Measurements from ENCODE around the gene MATN4. TPM values are rescaled to one million over a fixed set of nuclear protein-coding genes. Genes with fewer than 3 reads are reported as not detected.

Gene MATN4
- total and polyA plus RNA-seq, 2 of the 13 experiments (the other 11 are each of a cell fraction or from before 2014, with no cell fraction given): not detected

- H3K36me3 ChIP-seq (replicated peaks in 1 of 2; ENCODE audit: control insufficient read depth in 1 of 2, insufficient read depth in 2 of 2, low read length in 2 of 2): no peaks in the 10 kb centered on the region
- CTCF ChIA-PET (ENCODE audit: low intra/inter-chr PET ratio, low total read pairs): no interaction called here
- DNase-seq (ENCODE audit: low spot score) (no peak), FAIRE-seq (no peak), ATAC-seq (peak; percentile 26)
- peaks cover 99% of the 10 kb centered on the region for H3K4me1 ChIP-seq (ENCODE audit: insufficient read depth, low read length)
- H3K4me2 ChIP-seq (ENCODE audit: low read depth, low read length): peak overlapping the region; percentile 99
- H3K27me3 ChIP-seq (ENCODE audit: control insufficient read depth in 1 of 2, insufficient read depth in 2 of 2, low read length in 2 of 2): no peaks in the 10 kb centered on the region; a peak in 1 of 5 replicates
- H3K9ac ChIP-seq (ENCODE audit: insufficient read depth, low read depth, low read length): peak overlapping the region; percentile 66
- WGBS (ENCODE audit: low lambda C conversion rate): 3% methylated on average over 6 of the region's 6 CpGs
- in situ Hi-C loops (cut with HindIII; ENCODE audit: extremely low pct_ligation_motif_present, low pct_unique_long_range_greater_than_20kb) (no loop called here), intact Hi-C loops (cut with micrococcal nuclease; ENCODE audit: unreplicated experiment) (loop anchor here (5.0 kb wide), 2 partner anchors 74 to 629 kb away; partner anchors contain the start of genes PIGT and ZNF335)
- POLR2A ChIA-PET: interaction anchor here (1.0 to 23.9 kb wide), 18 partner anchors 7 to 1021 kb away, joined by 3 to 1422 read pairs (median 7); partner anchors contain the start of genes PIGT, SDC4, SYS1 and ZSWIM1
- H3K79me2 ChIP-seq (ENCODE audit: insufficient read depth, low read length): peaks cover 60% of the 10 kb centered on the region
- H3K27ac ChIP-seq (ENCODE audit: extremely low read length, insufficient read depth, low read length): peak overlapping the region; percentile 80
- no peaks in the 10 kb centered on the region for H3K9me3 ChIP-seq (ENCODE audit: low read length)
- no TSS peak for BruUV-seq (replicated peaks)
- no peak overlapping the region for H2AFZ ChIP-seq (ENCODE audit: low read length)
- H4K20me1 ChIP-seq (ENCODE audit: insufficient read depth, low read length): peaks cover 8% of the 10 kb centered on the region; the same call in 1 of the 2 replicates
- H3K4me3 ChIP-seq (replicated peaks in 1 of 3; ENCODE audit: insufficient read depth in 1 of 3, low read depth in 2 of 3, low read length in 3 of 3): peak overlapping the region; percentile 49 to 87 (median 54)
- TF ChIP-seq ZNF256 (CRISPR knock-in tag; conservative IDR thresholded peaks at IDR 0.05) (no peak), ELF4 (CRISPR knock-in tag; IDR thresholded peaks at IDR 0.05; ENCODE audit: borderline replicate concordance) (no peak), ZNF773 (CRISPR knock-in tag; IDR thresholded peaks at IDR 0.05; ENCODE audit: borderline replicate concordance) (peak; percentile 69; the same call in 1 of the 2 replicates), TRIM24 (CRISPR knock-in tag; IDR thresholded peaks at IDR 0.05) (0 out of 2 replicates have a peak, but pooled peaks have one; percentile 54), MEIS2 (CRISPR knock-in tag; IDR thresholded peaks at IDR 0.05) (peak; percentile 55; the same call in 1 of the 2 replicates), ZNF652 (CRISPR knock-in tag; IDR thresholded peaks at IDR 0.05; ENCODE audit: borderline replicate concordance, low read depth) (peak; percentile 73), ZNF766 (CRISPR knock-in tag; IDR thresholded peaks at IDR 0.05; ENCODE audit: borderline replicate concordance) (peak; percentile 73; the same call in 1 of the 2 replicates), RFX1 (IDR thresholded peaks at IDR 0.05) (no peak), ATM (IDR thresholded peaks at IDR 0.05; ENCODE audit: borderline replicate concordance) (no peak), ZSCAN20 (CRISPR knock-in tag; IDR thresholded peaks at IDR 0.05; ENCODE audit: borderline replicate concordance) (0 out of 2 replicates have a peak, but pooled peaks have one; percentile 35), ZBTB39 (CRISPR knock-in tag; IDR thresholded peaks at IDR 0.05) (no peak), ZNF83 (CRISPR knock-in tag; IDR thresholded peaks at IDR 0.05; ENCODE audit: borderline replicate concordance) (0 out of 2 replicates have a peak, but pooled peaks have one; percentile 35), HDAC1 (CRISPR knock-in tag; IDR thresholded peaks at IDR 0.05) (no peak), ZNF740 (CRISPR knock-in tag; IDR thresholded peaks at IDR 0.05) (0 out of 2 replicates have a peak, but pooled peaks have one; percentile 22), HOXA3 (CRISPR knock-in tag; IDR thresholded peaks at IDR 0.05) (peak; percentile 34; the same call in 1 of the 2 replicates), MYC (CRISPR knock-in tag; IDR thresholded peaks at IDR 0.05; ENCODE audit: borderline replicate concordance) (0 out of 2 replicates have a peak, but pooled peaks have one; percentile 19), SALL2 (CRISPR knock-in tag; IDR thresholded peaks at IDR 0.05) (peak; percentile 68; the same call in 1 of the 2 replicates), RARA (CRISPR knock-in tag; IDR thresholded peaks at IDR 0.05) (peak; percentile 40; the same call in 1 of the 2 replicates), ZNF138 (CRISPR knock-in tag; IDR thresholded peaks at IDR 0.05; ENCODE audit: low read depth) (no peak)
- TF ChIP-seq, protein P1, sequence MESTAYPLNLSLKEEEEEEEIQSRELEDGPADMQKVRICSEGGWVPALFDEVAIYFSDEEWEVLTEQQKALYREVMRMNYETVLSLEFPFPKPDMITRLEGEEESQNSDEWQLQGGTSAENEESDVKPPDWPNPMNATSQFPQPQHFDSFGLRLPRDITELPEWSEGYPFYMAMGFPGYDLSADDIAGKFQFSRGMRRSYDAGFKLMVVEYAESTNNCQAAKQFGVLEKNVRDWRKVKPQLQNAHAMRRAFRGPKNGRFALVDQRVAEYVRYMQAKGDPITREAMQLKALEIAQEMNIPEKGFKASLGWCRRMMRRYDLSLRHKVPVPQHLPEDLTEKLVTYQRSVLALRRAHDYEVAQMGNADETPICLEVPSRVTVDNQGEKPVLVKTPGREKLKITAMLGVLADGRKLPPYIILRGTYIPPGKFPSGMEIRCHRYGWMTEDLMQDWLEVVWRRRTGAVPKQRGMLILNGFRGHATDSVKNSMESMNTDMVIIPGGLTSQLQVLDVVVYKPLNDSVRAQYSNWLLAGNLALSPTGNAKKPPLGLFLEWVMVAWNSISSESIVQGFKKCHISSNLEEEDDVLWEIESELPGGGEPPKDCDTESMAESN (CRISPR knock-in tag; conservative IDR thresholded peaks at IDR 0.05): peak; percentile 18; the same call in 1 of the 2 replicates
These were observed 34.9 kb upstream of the MATN4 start for GRCh38 chr20:45342855-45343531.
